Skeletal muscle tissue (tissue), 4 donors: ENCODE data around the gene CCDC112. TPM values are rescaled to one million over a fixed set of nuclear protein-coding genes. Genes with fewer than 3 reads are reported as not detected.
"Not testable (repeated sequence)": the region's sequence is repeated elsewhere in the genome, so short reads cannot be mapped to it uniquely, and the experiment has no call there.

Source experiments
- H3K27ac ChIP-seq: one replicate; pipeline ENCODE4 v1.7.0; 2013; ENCODE audit warnings: mild to moderate bottlenecking, low read depth, low read length, inconsistent platforms
- H3K27me3 ChIP-seq, 3 donors: one replicate each; pipeline ENCODE4 v1.7.0; 2013; ENCODE audit warnings: low read length in 3 of 3; ENCODE audit not compliant: control insufficient read depth in 3 of 3, insufficient read depth in 3 of 3
- H3K36me3 ChIP-seq, 3 donors: one replicate each; pipeline ENCODE4 v1.7.0; 2013; ENCODE audit warnings: low read length in 3 of 3; ENCODE audit not compliant: control insufficient read depth in 3 of 3, insufficient read depth in 3 of 3
- H3K4me1 ChIP-seq, 3 donors: one replicate each; pipeline ENCODE4 v1.7.0; 2013; ENCODE audit warnings: low read length in 3 of 3, mild to moderate bottlenecking in 3 of 3; ENCODE audit not compliant: control insufficient read depth in 3 of 3, insufficient read depth in 3 of 3
- H3K4me3 ChIP-seq, 3 donors: one replicate each; pipeline ENCODE4 v1.7.0; 2013; ENCODE audit warnings: low read length in 3 of 3
- H3K9ac ChIP-seq, 3 donors: one replicate each; pipeline ENCODE4 v1.7.0; 2013; ENCODE audit warnings: low read length in 3 of 3, mild to moderate bottlenecking in 3 of 3, moderate library complexity in 2 of 3, low read depth in 1 of 3
- H3K9me3 ChIP-seq, 3 donors: one replicate each; pipeline ENCODE4 v1.7.0; 2013; ENCODE audit warnings: low read length in 3 of 3; ENCODE audit not compliant: control insufficient read depth in 3 of 3
- total RNA-seq: library from RNA; depleted of rRNA; stranded (reverse); fragments of >200 nt; gene quantifications from one replicate; pipeline ENCODE4 v1.2.3, GENCODE V29; 2014
- donor health status: Osteomylitis.

Gene CCDC112
- total RNA-seq, 1 donor from 2014 or later, result 1.0 TPM

GRCh38 chr5:115335301-115335700 lies 38.8 kb upstream of the CCDC112 start:
- no peak overlapping the region for H3K4me3 ChIP-seq
- no peaks in the 10 kb centered on the region for H3K27me3 ChIP-seq
- peaks cover 0 to 9% (median 3%) of the 10 kb centered on the region in 3 donors for H3K4me1 ChIP-seq
- H3K9me3 ChIP-seq, result no peaks in the 10 kb centered on the region
- no peak overlapping the region for H3K27ac ChIP-seq
- H3K36me3 ChIP-seq, result no peaks in the 10 kb centered on the region
- H3K9ac ChIP-seq, result no peak overlapping the region

- Histone ChIP-seq H3K4me1 (peaks cover 0 to 9% (median 3%) of the 10 kb centered on the region in 3 donors), H3K9ac (no peak overlapping the region), H3K9me3 (no peaks in the 10 kb centered on the region), H3K27me3 (no peaks in the 10 kb centered on the region), H3K4me3 (no peak overlapping the region), H3K27ac (no peak overlapping the region), H3K36me3 (no peaks in the 10 kb centered on the region)
Observed at GRCh38 chr5:115333164-115333563, 36.7 kb upstream of the CCDC112 start.

- Histone ChIP-seq H3K27ac (no peak overlapping the region), H3K4me3 (no peak overlapping the region), H3K27me3 (no peaks in the 10 kb centered on the region), H3K9me3 (no peaks in the 10 kb centered on the region), H3K36me3 (no peaks in the 10 kb centered on the region), H3K9ac (no peak overlapping the region), H3K4me1 (peaks cover 0 to 9% (median 0%) of the 10 kb centered on the region in 3 donors)
Observed at GRCh38 chr5:115330830-115331229, 34.4 kb upstream of the CCDC112 start.

GRCh38 chr5:115329475-115329874 lies 33.0 kb upstream of the CCDC112 start:
- H3K4me1 ChIP-seq, result peaks cover 2 to 7% (median 3%) of the 10 kb centered on the region in 3 donors
- no peaks in the 10 kb centered on the region for H3K36me3 ChIP-seq
- H3K9me3 ChIP-seq, result no peaks in the 10 kb centered on the region
- no peaks in the 10 kb centered on the region for H3K27me3 ChIP-seq
- no peak overlapping the region for H3K9ac ChIP-seq
- H3K4me3 ChIP-seq, result no peak overlapping the region
- no peak overlapping the region for H3K27ac ChIP-seq

GRCh38 chr5:115328617-115329274 lies 32.3 kb upstream of the CCDC112 start:
- H3K36me3 ChIP-seq, H3K9me3 ChIP-seq, H3K4me1 ChIP-seq, H3K9ac ChIP-seq, H3K27ac ChIP-seq, H3K27me3 ChIP-seq, H3K4me3 ChIP-seq: not testable (repeated sequence)

GRCh38 chr5:115325296-115325959 lies 29.0 kb upstream of the CCDC112 start:
- Histone ChIP-seq H3K4me3 (no peak overlapping the region), H3K9ac (peak overlapping the region in 1 of 3 donors; percentile 26), H3K27me3 (no peaks in the 10 kb centered on the region), H3K9me3 (no peaks in the 10 kb centered on the region), H3K27ac (no peak overlapping the region), H3K4me1 (peaks cover 0 to 7% (median 2%) of the 10 kb centered on the region in 3 donors), H3K36me3 (no peaks in the 10 kb centered on the region)

GRCh38 chr5:115324021-115324420 lies 27.6 kb upstream of the CCDC112 start:
- no peak overlapping the region for H3K27ac ChIP-seq
- no peak overlapping the region for H3K9ac ChIP-seq
- H3K9me3 ChIP-seq, result no peaks in the 10 kb centered on the region

GRCh38 chr5:115322729-115323128 lies 26.3 kb upstream of the CCDC112 start:
- Histone ChIP-seq H3K27ac (no peak overlapping the region), H3K27me3 (no peaks in the 10 kb centered on the region), H3K9ac (no peak overlapping the region), H3K9me3 (no peaks in the 10 kb centered on the region), H3K4me1 (peaks cover 2 to 7% (median 2%) of the 10 kb centered on the region in 3 donors), H3K4me3 (no peak overlapping the region), H3K36me3 (no peaks in the 10 kb centered on the region)

More at GRCh38 chr5:115324021-115324420, 27.6 kb upstream of the CCDC112 start:
- Histone ChIP-seq H3K27me3 (no peaks in the 10 kb centered on the region), H3K4me3 (no peak overlapping the region), H3K36me3 (no peaks in the 10 kb centered on the region), H3K4me1 (peaks cover 2 to 7% (median 2%) of the 10 kb centered on the region in 3 donors)

- no peak overlapping the region for H3K27ac ChIP-seq
- peaks cover 2 to 7% (median 2%) of the 10 kb centered on the region in 3 donors for H3K4me1 ChIP-seq
- H3K9ac ChIP-seq, result no peak overlapping the region
- H3K9me3 ChIP-seq, result no peaks in the 10 kb centered on the region
- H3K36me3 ChIP-seq, result no peaks in the 10 kb centered on the region
- H3K4me3 ChIP-seq, result no peak overlapping the region
- H3K27me3 ChIP-seq, result no peaks in the 10 kb centered on the region
Observed at GRCh38 chr5:115321309-115321708, 24.9 kb upstream of the CCDC112 start.

GRCh38 chr5:115320515-115320914 lies 24.1 kb upstream of the CCDC112 start:
- H3K27me3 ChIP-seq, result no peaks in the 10 kb centered on the region
- peaks cover 2 to 7% (median 2%) of the 10 kb centered on the region in 3 donors for H3K4me1 ChIP-seq
- no peak overlapping the region for H3K9ac ChIP-seq
- no peak overlapping the region for H3K4me3 ChIP-seq
- no peak overlapping the region for H3K27ac ChIP-seq
- H3K9me3 ChIP-seq, result no peaks in the 10 kb centered on the region
- H3K36me3 ChIP-seq, result no peaks in the 10 kb centered on the region
